Stimulated activated CD4-positive, alpha-beta T cell treated with anti-CD3 and anti-CD28 coated beads, Interleukin-4, amount 100 ng/mL, for 48 hours (primary cell): ENCODE data around the gene TGIF1.
"Not testable (repeated sequence)": the region's sequence is repeated elsewhere in the genome, so short reads cannot be mapped to it uniquely, and the experiment has no call there.

Experiments
- DNase-seq, 2 donors: peaks; one replicate each; pipeline ENCODE4 v3.0.0-alpha.2; 2020; ENCODE audit warnings: low read depth in 2 of 2

TGIF1 gene

GRCh38 chr18:3455907-3456685 lies 6.1 kb downstream of the TGIF1 start:
- no peak for DNase-seq

GRCh38 chr18:3456686-3457069 lies 6.7 kb downstream of the TGIF1 start:
- DNase-seq, result no peak

GRCh38 chr18:3457261-3457724 lies 7.3 kb downstream of the TGIF1 start:
- no peak for DNase-seq

- DNase-seq, result no peak
These were observed 8.4 kb downstream of the TGIF1 start for GRCh38 chr18:3458378-3458777.

GRCh38 chr18:3458952-3459853 lies 9.2 kb downstream of the TGIF1 start:
- no peak for DNase-seq

- DNase-seq, result no peak
These were observed 10.9 kb downstream of the TGIF1 start for GRCh38 chr18:3460823-3461398.

- no peak for DNase-seq
These were observed 11.7 kb downstream of the TGIF1 start for GRCh38 chr18:3461704-3462103.

- no peak for DNase-seq
These were observed 13.1 kb downstream of the TGIF1 start for GRCh38 chr18:3463051-3463450.

- no peak for DNase-seq
These were observed 16.1 kb downstream of the TGIF1 start for GRCh38 chr18:3466045-3466444.

- no peak for DNase-seq
These were observed 16.9 kb downstream of the TGIF1 start for GRCh38 chr18:3466872-3467271.

GRCh38 chr18:3468066-3468705 lies 18.2 kb downstream of the TGIF1 start:
- no peak for DNase-seq

GRCh38 chr18:3468833-3469232 lies 18.9 kb downstream of the TGIF1 start:
- DNase-seq, result no peak

- no peak for DNase-seq
These were observed 21.2 kb downstream of the TGIF1 start for GRCh38 chr18:3471141-3471648.

- not testable (repeated sequence) for DNase-seq
These were observed 22.1 kb downstream of the TGIF1 start for GRCh38 chr18:3472121-3472520.

GRCh38 chr18:3472681-3473544 lies 22.9 kb downstream of the TGIF1 start:
- DNase-seq, result no peak

GRCh38 chr18:3478262-3478978 lies 28.4 kb downstream of the TGIF1 start:
- DNase-seq, result no peak

- DNase-seq, result no peak
These were observed 30.1 kb downstream of the TGIF1 start for GRCh38 chr18:3479978-3480509.

- DNase-seq, result no peak
These were observed 31.0 kb downstream of the TGIF1 start for GRCh38 chr18:3480827-3481573.

GRCh38 chr18:3481696-3482210 lies 31.8 kb downstream of the TGIF1 start:
- DNase-seq, result no peak
